ENCODE measurements around the gene SBF1. TPM values are rescaled to one million over a fixed set of nuclear protein-coding genes. Genes with fewer than 3 reads are reported as not detected.

SBF1 gene
- polyA plus RNA-seq, 1 of the 3 experiments (the other 2 are of a cell fraction): 29.1 TPM

DNA sequence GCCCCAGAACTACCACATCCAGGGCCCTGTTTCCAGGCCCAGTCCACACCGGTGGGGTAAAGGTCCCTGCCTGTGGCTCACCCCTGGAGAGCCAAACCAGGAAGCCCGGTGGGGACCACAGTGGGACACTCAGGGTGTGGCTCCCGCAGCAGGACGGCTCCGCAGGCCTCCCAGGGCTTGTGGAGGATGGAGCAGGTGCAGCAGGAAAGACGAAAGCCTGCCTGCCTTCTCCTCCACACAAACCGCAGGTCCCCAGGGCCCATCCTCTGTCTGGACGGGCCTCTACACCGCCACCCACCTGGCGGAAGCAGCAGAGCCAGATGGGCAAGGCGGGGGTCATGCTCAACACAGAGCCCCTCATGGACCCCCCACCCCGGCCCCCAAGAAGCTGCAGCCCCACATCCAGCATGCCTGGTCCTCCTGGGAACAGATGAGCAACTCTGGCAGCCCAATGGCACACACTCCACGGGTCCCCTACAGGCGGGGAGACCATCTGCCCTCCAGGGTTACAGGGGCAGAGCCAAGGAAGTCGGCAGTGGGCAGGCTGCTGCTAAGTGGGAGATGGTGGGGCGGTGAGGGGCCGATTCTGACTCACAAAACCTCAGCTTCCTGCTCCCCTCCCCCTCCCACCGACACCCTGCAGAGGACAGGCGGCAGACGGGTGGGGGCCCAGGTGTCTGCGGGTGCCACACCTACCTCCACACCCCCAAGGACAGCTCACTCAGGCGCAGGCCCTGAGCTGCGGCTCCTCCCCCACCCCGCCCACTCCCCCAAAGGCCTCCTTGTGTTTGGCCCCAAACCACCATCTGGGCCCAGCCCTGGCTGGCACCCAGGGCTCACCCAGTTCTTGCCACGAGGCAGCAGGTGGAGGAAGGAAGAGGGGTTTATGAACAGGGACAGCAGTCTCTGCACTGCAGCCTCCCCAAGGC lies 5.2 kb downstream of the SBF1 start (continued):
- TF ChIP-seq USF2 (IDR thresholded peaks at IDR 0.05; ENCODE audit: borderline replicate concordance, low read depth, low read length): no peak
- TF ChIP-seq EP300 (IDR thresholded peaks at IDR 0.05; ENCODE audit: borderline replicate concordance in 1 of 2, low read depth in 1 of 2, low read length in 1 of 2): no peak
- no peak for TF ChIP-seq GABPA (IDR thresholded peaks at IDR 0.05; ENCODE audit: low read depth)
- TF ChIP-seq RXRA (IDR thresholded peaks at IDR 0.05; ENCODE audit: borderline replicate concordance, low read depth): no peak
- TF ChIP-seq MEF2A (IDR thresholded peaks at IDR 0.05; ENCODE audit: borderline replicate concordance, low read depth): no peak
- TF ChIP-seq, protein P1, sequence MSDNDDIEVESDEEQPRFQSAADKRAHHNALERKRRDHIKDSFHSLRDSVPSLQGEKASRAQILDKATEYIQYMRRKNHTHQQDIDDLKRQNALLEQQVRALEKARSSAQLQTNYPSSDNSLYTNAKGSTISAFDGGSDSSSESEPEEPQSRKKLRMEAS (IDR thresholded peaks at IDR 0.05; ENCODE audit: low read depth): no peak
- TF ChIP-seq PBX3 (IDR thresholded peaks at IDR 0.05): no peak
- TF ChIP-seq RFX5 (IDR thresholded peaks at IDR 0.05; ENCODE audit: low read length): no peak
- no peak for TF ChIP-seq FOSL2 (IDR thresholded peaks at IDR 0.05; ENCODE audit: borderline replicate concordance, low read depth)
- TF ChIP-seq ELF1 (IDR thresholded peaks at IDR 0.05): no peak

- Histone ChIP-seq H4K20me1 (ENCODE audit: insufficient read depth) (peaks cover 59% of the 10 kb centered on the region), H3K36me3 (replicated peaks in 1 of 2; ENCODE audit: control insufficient read depth in 1 of 2, insufficient read depth in 2 of 2, low read length in 1 of 2) (peaks cover 0 to 42% of the 10 kb centered on the region in 2 experiments)
Measured at GRCh38 chr22:50468626-50469025, 6.2 kb downstream of the SBF1 start.

More at GRCh38 chr22:50468626-50469025, 6.2 kb downstream of the SBF1 start:
- H3K9ac ChIP-seq: no peak overlapping the region
- H3K79me2 ChIP-seq (ENCODE audit: insufficient read depth): peaks cover 56% of the 10 kb centered on the region
- no peaks in the 10 kb centered on the region for H3F3A ChIP-seq (replicated peaks; ENCODE audit: insufficient read depth)
- ChIA-PET POLR2A (no interaction called here), CTCF (interaction anchor here (1.1 to 1.9 kb wide), 2 partner anchors 11 to 29 kb away, joined by 4 to 8 read pairs; no protein-coding TSS in a partner anchor)
- H3K27ac ChIP-seq (ENCODE audit: low read depth in 2 of 2, low read length in 1 of 2): no peak overlapping the region
- no peaks in the 10 kb centered on the region for H3K9me3 ChIP-seq
- H3K4me3 ChIP-seq (ENCODE audit: low read depth in 2 of 2, low read length in 1 of 2): no peak overlapping the region
- no peak overlapping the region for H3K4me2 ChIP-seq
- no peaks in the 10 kb centered on the region for H3K9me2 ChIP-seq
- no peak overlapping the region for H2AFZ ChIP-seq (ENCODE audit: low read depth)
- 74% methylated on average over 4 of the region's 8 CpGs for WGBS (ENCODE audit: low lambda C conversion rate)
- peaks cover 4 to 30% of the 10 kb centered on the region in 2 experiments; a peak in 2 of 4 replicates for H3K4me1 ChIP-seq (ENCODE audit: control insufficient read depth in 1 of 2, insufficient read depth in 2 of 2, low read depth in 1 of 2, low read length in 1 of 2)
- TF ChIP-seq SMC3 (IDR thresholded peaks at IDR 0.05; ENCODE audit: low read depth, low read length) (no peak), GABPA (IDR thresholded peaks at IDR 0.05; ENCODE audit: low read depth) (no peak), MEF2A (IDR thresholded peaks at IDR 0.05; ENCODE audit: borderline replicate concordance, low read depth) (no peak), FOXM1 (IDR thresholded peaks at IDR 0.05; ENCODE audit: low read depth) (no peak), NRF1 (IDR thresholded peaks at IDR 0.05; ENCODE audit: low read depth, low read length) (no peak), POLR2AphosphoS5 (IDR thresholded peaks at IDR 0.05; ENCODE audit: low read depth, low read length) (no peak), ZBTB33 (IDR thresholded peaks at IDR 0.05; ENCODE audit: borderline replicate concordance, low read depth) (no peak), RFX5 (IDR thresholded peaks at IDR 0.05; ENCODE audit: low read length) (no peak), GATA2 (CRISPR knock-in tag; IDR thresholded peaks at IDR 0.05) (no peak)
- H3K27me3 ChIP-seq (ENCODE audit: insufficient read depth): no peaks in the 10 kb centered on the region
- no peak for DNase-seq

All from SK-N-SH (cell line).